WTC11 (cell line): Measurements from ENCODE around the gene CDK2. TPM values are rescaled to one million over a fixed set of nuclear protein-coding genes. Genes with fewer than 3 reads are reported as not detected.

ENCODE experiments used
- ATAC-seq: fragments of 200-7000 bp; cut with Tn5 transposase; 2 replicates; pipeline ENCODE4 v1.10.0; 2021; ENCODE audit warnings: mild to moderate bottlenecking, moderate library complexity
- CTCF ChIA-PET: fragments of 300-600 bp; sonication (Branson Sonifier 250); formaldehyde crosslinking; loops from one replicate; lab custom pipeline; 2021; ENCODE audit warnings: antibody characterized with exemption; lab: Charles Lee
- POLR2A ChIA-PET: fragments of 350-600 bp; sonication (Branson Sonifier 250); formaldehyde crosslinking; loops from one replicate; lab custom pipeline; 2021; ENCODE audit warnings: antibody characterized with exemption; lab: Charles Lee
- DNase-seq: peaks from one replicate; pipeline ENCODE4 v3.0.0; 2021; ENCODE audit warnings: low spot score
- H3K27ac Mint-ChIP-seq: 2 replicates; pipeline ENCODE4 v1.8.0; 2021; ENCODE audit warnings: mixed read lengths
- H3K27me3 Mint-ChIP-seq: 2 replicates; pipeline ENCODE4 v1.8.0; 2021; ENCODE audit warnings: low read depth, mild to moderate bottlenecking, moderate library complexity, mixed read lengths
- H3K36me3 Mint-ChIP-seq: 2 replicates; pipeline ENCODE4 v1.8.0; 2021; ENCODE audit warnings: mixed read lengths
- H3K4me1 Mint-ChIP-seq: 2 replicates; pipeline ENCODE4 v1.8.0; 2022; ENCODE audit warnings: mixed read lengths
- H3K4me3 Mint-ChIP-seq: 2 replicates; pipeline ENCODE4 v1.8.0; 2021; ENCODE audit warnings: mild to moderate bottlenecking, moderate library complexity, mixed read lengths
- H3K9me3 Mint-ChIP-seq: 2 replicates; pipeline ENCODE4 v1.8.0; 2021; ENCODE audit warnings: mixed read lengths
- EMX1 ChIP-seq: fragments of 250-450 bp; sonication (Bioruptor Pico); IDR thresholded peaks from 2 replicates; pipeline ENCODE4 v1.8.0; 2021; ENCODE audit warnings: mild to moderate bottlenecking
- ETV6 ChIP-seq: sonication (generic); formaldehyde crosslinking; IDR thresholded peaks from 2 replicates; pipeline ENCODE4 v1.8.1; 2022; ENCODE audit warnings: mild to moderate bottlenecking, missing genetic modification reagents
- FOXK1 ChIP-seq: sonication (generic); formaldehyde crosslinking; IDR thresholded peaks from 2 replicates; pipeline ENCODE4 v1.8.0; 2022; ENCODE audit warnings: mild to moderate bottlenecking, moderate library complexity, missing genetic modification reagents
- HMGA2 ChIP-seq: fragments of 250-450 bp; sonication (Bioruptor Pico); IDR thresholded peaks from 2 replicates; pipeline ENCODE4 v1.4.0; 2021; ENCODE audit warnings: mild to moderate bottlenecking, moderate library complexity
- IRF2 ChIP-seq: sonication (generic); formaldehyde crosslinking; IDR thresholded peaks from 2 replicates; pipeline ENCODE4 v1.8.0; 2022; ENCODE audit warnings: low read depth, missing genetic modification reagents, borderline replicate concordance
- NFYB ChIP-seq: sonication (generic); formaldehyde crosslinking; conservative IDR thresholded peaks from 2 replicates; pipeline ENCODE4 v1.8.0; 2022; ENCODE audit warnings: low read depth, missing genetic modification reagents
- NR1H2 ChIP-seq: sonication (generic); formaldehyde crosslinking; IDR thresholded peaks from 2 replicates; pipeline ENCODE4 v1.9.0; 2021; ENCODE audit warnings: mild to moderate bottlenecking, moderate library complexity, missing genetic modification reagents
- PRRX2 ChIP-seq: fragments of 250-450 bp; sonication (Bioruptor Pico); IDR thresholded peaks from 2 replicates; pipeline ENCODE4 v1.8.0; 2021; ENCODE audit warnings: mild to moderate bottlenecking
- SMAD3 ChIP-seq: sonication (generic); formaldehyde crosslinking; IDR thresholded peaks from 2 replicates; pipeline ENCODE4 v1.8.0; 2022; ENCODE audit warnings: missing genetic modification reagents, mild to moderate bottlenecking, borderline replicate concordance
- SOX15 ChIP-seq: fragments of 250-450 bp; sonication (Bioruptor Pico); IDR thresholded peaks from 2 replicates; pipeline ENCODE4 v1.9.0; 2021; ENCODE audit warnings: mild to moderate bottlenecking
- SP1 ChIP-seq: sonication (generic); formaldehyde crosslinking; conservative IDR thresholded peaks from 2 replicates; pipeline ENCODE4 v1.8.1; 2022; ENCODE audit warnings: missing genetic modification reagents
- ZBTB21 ChIP-seq: sonication (generic); formaldehyde crosslinking; IDR thresholded peaks from 2 replicates; pipeline ENCODE4 v1.8.1; 2023; ENCODE audit warnings: mild to moderate bottlenecking, missing genetic modification reagents, borderline replicate concordance
- ZNF263 ChIP-seq: sonication (generic); formaldehyde crosslinking; IDR thresholded peaks from 2 replicates; pipeline ENCODE4 v1.8.1; 2022; ENCODE audit warnings: low read depth, mild to moderate bottlenecking, moderate library complexity, missing genetic modification reagents
- ZNF396 ChIP-seq: fragments of 250-450 bp; sonication (Bioruptor Pico); IDR thresholded peaks from 2 replicates; pipeline ENCODE4 v1.8.0; 2021; ENCODE audit warnings: mild to moderate bottlenecking, moderate library complexity, borderline replicate concordance
- total RNA-seq: library from RNA; stranded (reverse); gene quantifications from 3 replicates; pipeline ENCODE4 v1.2.3, GENCODE V29; 2021
- TF ChIP-seq, protein P1 (sequence below): sonication (generic); formaldehyde crosslinking; IDR thresholded peaks from 2 replicates; pipeline ENCODE4 v1.8.1; 2022; ENCODE audit warnings: missing genetic modification reagents, borderline replicate concordance
- TF ChIP-seq, protein P2 (sequence below): sonication (generic); formaldehyde crosslinking; IDR thresholded peaks from 2 replicates; pipeline ENCODE4 v1.8.0; 2022; ENCODE audit warnings: mild to moderate bottlenecking, missing genetic modification reagents
- TF ChIP-seq, protein P3 (sequence below): sonication (generic); formaldehyde crosslinking; IDR thresholded peaks from 2 replicates; pipeline ENCODE4 v1.8.1; 2022; ENCODE audit warnings: mild to moderate bottlenecking, missing genetic modification reagents, moderate library complexity, borderline replicate concordance
- TF ChIP-seq, protein P4 (sequence below): sonication (generic); formaldehyde crosslinking; IDR thresholded peaks from 2 replicates; pipeline ENCODE4 v1.8.1; 2023; ENCODE audit warnings: mild to moderate bottlenecking, missing genetic modification reagents
- TF ChIP-seq, protein P5 (sequence below): fragments of 250-450 bp; sonication (Bioruptor Pico); IDR thresholded peaks from 2 replicates; pipeline ENCODE4 v1.9.0; 2021; ENCODE audit warnings: mild to moderate bottlenecking
- TF ChIP-seq, protein P6 (sequence below): sonication (generic); formaldehyde crosslinking; IDR thresholded peaks from 2 replicates; pipeline ENCODE4 v1.8.1; 2023; ENCODE audit warnings: mild to moderate bottlenecking, missing genetic modification reagents, moderate library complexity
- TF ChIP-seq, protein P7 (sequence below): sonication (generic); formaldehyde crosslinking; IDR thresholded peaks from 2 replicates; pipeline ENCODE4 v1.8.0; 2022; ENCODE audit warnings: mild to moderate bottlenecking, missing genetic modification reagents
- TF ChIP-seq, protein P8 (sequence below): sonication (generic); formaldehyde crosslinking; IDR thresholded peaks from 2 replicates; pipeline ENCODE4 v1.8.1; 2023; ENCODE audit warnings: mild to moderate bottlenecking, missing genetic modification reagents, moderate library complexity

CDK2 gene
- total RNA-seq, 1 experiment from 2014 or later, result 43.1 TPM

DNA sequence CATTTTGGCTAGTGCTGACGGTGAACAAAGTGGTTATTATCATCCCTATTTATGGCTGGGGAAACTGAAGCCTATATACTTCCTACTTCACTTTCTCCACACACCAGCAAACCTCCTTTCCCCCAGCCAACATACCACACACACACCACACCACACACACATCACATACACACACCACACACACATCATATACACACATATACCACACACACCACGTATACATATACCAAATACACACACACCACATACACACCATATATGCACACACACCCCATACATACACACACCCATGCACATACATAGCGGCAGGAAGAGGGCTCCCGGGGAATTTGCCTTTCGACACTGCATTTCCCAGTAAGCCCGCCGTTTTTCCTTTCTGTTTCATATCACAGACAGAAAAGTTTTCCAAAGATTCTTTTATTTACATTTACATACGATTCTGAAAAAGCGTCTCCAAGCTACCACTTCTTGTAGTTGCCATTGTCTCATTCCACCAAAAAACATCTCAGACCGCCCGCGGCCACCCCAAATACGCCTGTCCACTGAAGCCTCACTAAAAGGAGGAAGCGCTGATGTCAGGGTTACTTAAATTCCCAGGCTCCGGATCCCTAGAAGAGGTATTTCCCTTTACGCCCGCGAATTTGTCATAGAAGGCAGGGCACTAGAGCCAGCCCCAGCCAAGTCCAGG lies 6.4 kb downstream of the CDK2 start:
- no peak overlapping the region for H3K4me3 Mint-ChIP-seq
- ATAC-seq (no peak), DNase-seq (no peak)
- H3K4me1 Mint-ChIP-seq, result peaks cover 2% of the 10 kb centered on the region
- peaks cover 34% of the 10 kb centered on the region for H3K36me3 Mint-ChIP-seq
- ChIA-PET POLR2A (interaction anchor here (0.6 to 2.1 kb wide), 21 partner anchors 8 to 263 kb away, joined by 3 to 22 read pairs (median 5); partner anchors contain the start of genes CD63, DNAJC14, IKZF4 and MYL6), CTCF (interaction anchor here (0.6 to 2.5 kb wide), 28 partner anchors 12 to 317 kb away, joined by 3 to 32 read pairs (median 5); partner anchors contain the start of genes CD63, DNAJC14, ORMDL2 and PA2G4)
- no peak overlapping the region for H3K27ac Mint-ChIP-seq
- TF ChIP-seq, protein P1, sequence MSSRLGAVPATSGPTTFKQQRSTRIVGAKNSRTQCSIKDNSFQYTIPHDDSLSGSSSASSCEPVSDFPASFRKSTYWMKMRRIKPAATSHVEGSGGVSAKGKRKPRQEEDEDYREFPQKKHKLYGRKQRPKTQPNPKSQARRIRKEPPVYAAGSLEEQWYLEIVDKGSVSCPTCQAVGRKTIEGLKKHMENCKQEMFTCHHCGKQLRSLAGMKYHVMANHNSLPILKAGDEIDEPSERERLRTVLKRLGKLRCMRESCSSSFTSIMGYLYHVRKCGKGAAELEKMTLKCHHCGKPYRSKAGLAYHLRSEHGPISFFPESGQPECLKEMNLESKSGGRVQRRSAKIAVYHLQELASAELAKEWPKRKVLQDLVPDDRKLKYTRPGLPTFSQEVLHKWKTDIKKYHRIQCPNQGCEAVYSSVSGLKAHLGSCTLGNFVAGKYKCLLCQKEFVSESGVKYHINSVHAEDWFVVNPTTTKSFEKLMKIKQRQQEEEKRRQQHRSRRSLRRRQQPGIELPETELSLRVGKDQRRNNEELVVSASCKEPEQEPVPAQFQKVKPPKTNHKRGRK (CRISPR knock-in tag), result no peak
- TF ChIP-seq ETV6 (CRISPR knock-in tag), result peak; percentile 6; the same call in 1 of the 2 replicates
- H3K27me3 Mint-ChIP-seq, result no peaks in the 10 kb centered on the region
- H3K9me3 Mint-ChIP-seq, result no peaks in the 10 kb centered on the region

DNA sequence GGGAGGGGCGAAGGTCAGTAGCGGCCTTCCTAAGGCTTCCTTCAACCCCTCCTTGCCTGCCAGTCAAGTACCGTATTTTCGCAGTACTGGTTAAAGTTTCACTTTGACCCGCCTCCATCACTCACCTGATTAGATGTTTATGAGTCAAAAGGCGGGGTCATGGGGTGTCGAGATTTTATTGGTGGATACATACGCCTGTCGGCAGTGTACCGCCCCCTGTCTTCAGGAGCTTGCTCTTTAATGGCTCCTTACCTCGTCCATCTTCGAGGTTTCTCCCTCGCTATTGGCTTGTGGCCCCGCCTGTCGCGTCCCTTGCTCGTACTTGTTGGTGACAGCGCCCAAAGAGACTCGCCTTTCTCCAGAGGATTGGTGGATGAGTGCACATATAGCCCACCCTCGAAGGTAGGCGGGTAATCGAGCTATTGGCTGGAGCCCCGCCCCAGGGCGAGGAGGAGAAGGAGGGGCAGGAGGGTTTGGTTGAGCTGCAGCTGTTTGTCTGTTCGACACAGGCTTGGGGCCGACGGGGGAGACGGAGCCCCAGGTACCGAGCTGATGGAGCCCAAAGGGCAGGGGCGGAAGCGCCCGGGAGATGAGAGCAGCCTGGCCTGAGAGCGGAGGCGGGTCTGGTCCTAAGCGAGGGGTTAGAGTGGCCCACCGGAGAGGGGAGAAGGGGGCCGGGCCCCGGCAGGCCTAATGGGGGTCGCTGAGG lies 7.1 kb downstream of the CDK2 start, which contains the start of gene RAB5B:
RAB5B (plus strand) TSS at position 480 of the 709 bp plus-strand sequence. CDS start 12,883 bp downstream, outside the sequence.
- H3K4me3 Mint-ChIP-seq, result no peak within 1 kb of the TSS
- ChIA-PET POLR2A (interaction anchor here (0.6 to 2.1 kb wide), 29 partner anchors 8 to 1481 kb away, joined by 3 to 22 read pairs (median 5); partner anchors contain the start of genes CD63, DNAJC14, ERBB3 and IKZF4), CTCF (interaction anchor here (0.7 to 2.5 kb wide), 35 partner anchors 12 to 663 kb away, joined by 3 to 32 read pairs (median 4); partner anchors contain the start of genes CD63, DNAJC14, ERBB3 and IKZF4)
- H3K4me1 Mint-ChIP-seq, result no peaks in the 10 kb centered on the region; the same call in 1 of the 2 replicates
- peak; percentile 91 for ATAC-seq
- H3K27ac Mint-ChIP-seq, result no peak within 1 kb of the TSS
- peaks cover 37% of the 10 kb centered on the region for H3K36me3 Mint-ChIP-seq
- no peaks in the 10 kb centered on the region for H3K9me3 Mint-ChIP-seq
- DNase-seq, result peak; percentile 99
- no peaks in the 10 kb centered on the region for H3K27me3 Mint-ChIP-seq
- TF ChIP-seq SOX15 (CRISPR knock-in tag) (no peak), IRF2 (no peak), PRRX2 (CRISPR knock-in tag) (no peak), SP1 (CRISPR knock-in tag) (peak; percentile 96), NFYB (CRISPR knock-in tag) (peak; percentile 98), EMX1 (no peak), HMGA2 (CRISPR knock-in tag) (no peak), ZNF263 (CRISPR knock-in tag) (no peak), FOXK1 (CRISPR knock-in tag) (peak; percentile 84), ZNF396 (CRISPR knock-in tag) (no peak), NR1H2 (no peak), SMAD3 (peak; percentile 58; the same call in 1 of the 2 replicates), ZBTB21 (CRISPR knock-in tag) (peak; percentile 46; the same call in 1 of the 2 replicates)
- TF ChIP-seq, protein P2, sequence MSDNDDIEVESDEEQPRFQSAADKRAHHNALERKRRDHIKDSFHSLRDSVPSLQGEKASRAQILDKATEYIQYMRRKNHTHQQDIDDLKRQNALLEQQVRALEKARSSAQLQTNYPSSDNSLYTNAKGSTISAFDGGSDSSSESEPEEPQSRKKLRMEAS (CRISPR knock-in tag), result peak; percentile 54; the same call in 1 of the 2 replicates
- TF ChIP-seq, protein P3, sequence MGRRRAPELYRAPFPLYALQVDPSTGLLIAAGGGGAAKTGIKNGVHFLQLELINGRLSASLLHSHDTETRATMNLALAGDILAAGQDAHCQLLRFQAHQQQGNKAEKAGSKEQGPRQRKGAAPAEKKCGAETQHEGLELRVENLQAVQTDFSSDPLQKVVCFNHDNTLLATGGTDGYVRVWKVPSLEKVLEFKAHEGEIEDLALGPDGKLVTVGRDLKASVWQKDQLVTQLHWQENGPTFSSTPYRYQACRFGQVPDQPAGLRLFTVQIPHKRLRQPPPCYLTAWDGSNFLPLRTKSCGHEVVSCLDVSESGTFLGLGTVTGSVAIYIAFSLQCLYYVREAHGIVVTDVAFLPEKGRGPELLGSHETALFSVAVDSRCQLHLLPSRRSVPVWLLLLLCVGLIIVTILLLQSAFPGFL (CRISPR knock-in tag), result no peak
- TF ChIP-seq, protein P4, sequence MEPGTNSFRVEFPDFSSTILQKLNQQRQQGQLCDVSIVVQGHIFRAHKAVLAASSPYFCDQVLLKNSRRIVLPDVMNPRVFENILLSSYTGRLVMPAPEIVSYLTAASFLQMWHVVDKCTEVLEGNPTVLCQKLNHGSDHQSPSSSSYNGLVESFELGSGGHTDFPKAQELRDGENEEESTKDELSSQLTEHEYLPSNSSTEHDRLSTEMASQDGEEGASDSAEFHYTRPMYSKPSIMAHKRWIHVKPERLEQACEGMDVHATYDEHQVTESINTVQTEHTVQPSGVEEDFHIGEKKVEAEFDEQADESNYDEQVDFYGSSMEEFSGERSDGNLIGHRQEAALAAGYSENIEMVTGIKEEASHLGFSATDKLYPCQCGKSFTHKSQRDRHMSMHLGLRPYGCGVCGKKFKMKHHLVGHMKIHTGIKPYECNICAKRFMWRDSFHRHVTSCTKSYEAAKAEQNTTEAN, result no peak
- TF ChIP-seq, protein P5, sequence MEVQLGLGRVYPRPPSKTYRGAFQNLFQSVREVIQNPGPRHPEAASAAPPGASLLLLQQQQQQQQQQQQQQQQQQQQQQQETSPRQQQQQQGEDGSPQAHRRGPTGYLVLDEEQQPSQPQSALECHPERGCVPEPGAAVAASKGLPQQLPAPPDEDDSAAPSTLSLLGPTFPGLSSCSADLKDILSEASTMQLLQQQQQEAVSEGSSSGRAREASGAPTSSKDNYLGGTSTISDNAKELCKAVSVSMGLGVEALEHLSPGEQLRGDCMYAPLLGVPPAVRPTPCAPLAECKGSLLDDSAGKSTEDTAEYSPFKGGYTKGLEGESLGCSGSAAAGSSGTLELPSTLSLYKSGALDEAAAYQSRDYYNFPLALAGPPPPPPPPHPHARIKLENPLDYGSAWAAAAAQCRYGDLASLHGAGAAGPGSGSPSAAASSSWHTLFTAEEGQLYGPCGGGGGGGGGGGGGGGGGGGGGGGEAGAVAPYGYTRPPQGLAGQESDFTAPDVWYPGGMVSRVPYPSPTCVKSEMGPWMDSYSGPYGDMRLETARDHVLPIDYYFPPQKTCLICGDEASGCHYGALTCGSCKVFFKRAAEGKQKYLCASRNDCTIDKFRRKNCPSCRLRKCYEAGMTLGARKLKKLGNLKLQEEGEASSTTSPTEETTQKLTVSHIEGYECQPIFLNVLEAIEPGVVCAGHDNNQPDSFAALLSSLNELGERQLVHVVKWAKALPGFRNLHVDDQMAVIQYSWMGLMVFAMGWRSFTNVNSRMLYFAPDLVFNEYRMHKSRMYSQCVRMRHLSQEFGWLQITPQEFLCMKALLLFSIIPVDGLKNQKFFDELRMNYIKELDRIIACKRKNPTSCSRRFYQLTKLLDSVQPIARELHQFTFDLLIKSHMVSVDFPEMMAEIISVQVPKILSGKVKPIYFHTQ (CRISPR knock-in tag), result no peak
- TF ChIP-seq, protein P6, sequence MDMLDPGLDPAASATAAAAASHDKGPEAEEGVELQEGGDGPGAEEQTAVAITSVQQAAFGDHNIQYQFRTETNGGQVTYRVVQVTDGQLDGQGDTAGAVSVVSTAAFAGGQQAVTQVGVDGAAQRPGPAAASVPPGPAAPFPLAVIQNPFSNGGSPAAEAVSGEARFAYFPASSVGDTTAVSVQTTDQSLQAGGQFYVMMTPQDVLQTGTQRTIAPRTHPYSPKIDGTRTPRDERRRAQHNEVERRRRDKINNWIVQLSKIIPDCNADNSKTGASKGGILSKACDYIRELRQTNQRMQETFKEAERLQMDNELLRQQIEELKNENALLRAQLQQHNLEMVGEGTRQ (CRISPR knock-in tag), result peak; percentile 61
- TF ChIP-seq, protein P7, sequence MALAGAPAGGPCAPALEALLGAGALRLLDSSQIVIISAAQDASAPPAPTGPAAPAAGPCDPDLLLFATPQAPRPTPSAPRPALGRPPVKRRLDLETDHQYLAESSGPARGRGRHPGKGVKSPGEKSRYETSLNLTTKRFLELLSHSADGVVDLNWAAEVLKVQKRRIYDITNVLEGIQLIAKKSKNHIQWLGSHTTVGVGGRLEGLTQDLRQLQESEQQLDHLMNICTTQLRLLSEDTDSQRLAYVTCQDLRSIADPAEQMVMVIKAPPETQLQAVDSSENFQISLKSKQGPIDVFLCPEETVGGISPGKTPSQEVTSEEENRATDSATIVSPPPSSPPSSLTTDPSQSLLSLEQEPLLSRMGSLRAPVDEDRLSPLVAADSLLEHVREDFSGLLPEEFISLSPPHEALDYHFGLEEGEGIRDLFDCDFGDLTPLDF (CRISPR knock-in tag), result no peak
- TF ChIP-seq, protein P8, sequence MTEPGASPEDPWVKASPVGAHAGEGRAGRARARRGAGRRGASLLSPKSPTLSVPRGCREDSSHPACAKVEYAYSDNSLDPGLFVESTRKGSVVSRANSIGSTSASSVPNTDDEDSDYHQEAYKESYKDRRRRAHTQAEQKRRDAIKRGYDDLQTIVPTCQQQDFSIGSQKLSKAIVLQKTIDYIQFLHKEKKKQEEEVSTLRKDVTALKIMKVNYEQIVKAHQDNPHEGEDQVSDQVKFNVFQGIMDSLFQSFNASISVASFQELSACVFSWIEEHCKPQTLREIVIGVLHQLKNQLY (CRISPR knock-in tag), result no peak
